CD4-positive, alpha-beta T cell treated with Interleukin-15 for 4 hours (primary cell): ENCODE measurements around the gene GPR101.
"Not testable (repeated sequence)": the region's sequence is repeated elsewhere in the genome, so short reads cannot be mapped to it uniquely, and the experiment has no call there.

Source experiments
- DNase-seq: peaks from one replicate; pipeline ENCODE4 v3.0.0-alpha.2; 2020; ENCODE audit warnings: low spot score

Gene GPR101

GRCh38 chrX:137000236-137000635 is 33.6 kb downstream of the GPR101 start:
- DNase-seq = not testable (repeated sequence)

GRCh38 chrX:136999024-136999423 is 34.8 kb downstream of the GPR101 start:
- DNase-seq = no peak
